ENCODE data around the gene FGF14. TPM values are rescaled to one million over a fixed set of nuclear protein-coding genes. Genes with fewer than 3 reads are reported as not detected.

The FGF14 gene
- total and polyA plus RNA-seq, 2 donors from 2014 or later = 0.47 to 3.3 TPM

DNA sequence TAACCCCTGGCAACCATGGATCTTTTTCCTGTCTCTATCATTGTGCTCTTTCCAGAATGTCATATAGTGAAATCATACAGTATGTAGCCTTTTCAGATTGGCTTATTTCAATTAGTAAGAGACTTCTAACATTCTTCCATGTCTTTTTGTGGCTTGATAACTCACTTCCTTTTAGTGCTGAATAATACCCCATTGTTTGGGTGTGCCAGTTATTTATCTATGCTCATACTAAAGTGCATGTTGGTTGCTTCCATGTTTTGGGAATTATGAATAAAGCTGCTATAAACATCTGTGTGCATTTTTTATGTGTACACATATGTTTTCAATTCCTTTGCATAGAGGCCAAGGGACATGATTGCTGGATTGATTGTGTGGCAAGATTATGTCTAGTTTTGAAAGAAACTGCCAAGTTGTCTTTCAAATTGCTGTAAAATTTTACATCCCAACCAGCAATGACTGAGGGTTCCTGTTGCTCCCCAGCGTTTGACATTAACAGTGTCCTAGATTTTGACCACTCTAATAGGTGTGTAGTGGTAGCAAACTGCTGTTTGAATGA is 590.5 kb downstream of the FGF14 start:
- no peaks in the 10 kb centered on the region for H3K4me1 ChIP-seq (ENCODE audit: control insufficient read depth in 2 of 3, insufficient read depth in 2 of 3, low read depth in 1 of 3, low read length in 3 of 3)
- no peak for FAIRE-seq
- H3K9ac ChIP-seq (ENCODE audit: low read length in 3 of 3) = no peak overlapping the region

DNA sequence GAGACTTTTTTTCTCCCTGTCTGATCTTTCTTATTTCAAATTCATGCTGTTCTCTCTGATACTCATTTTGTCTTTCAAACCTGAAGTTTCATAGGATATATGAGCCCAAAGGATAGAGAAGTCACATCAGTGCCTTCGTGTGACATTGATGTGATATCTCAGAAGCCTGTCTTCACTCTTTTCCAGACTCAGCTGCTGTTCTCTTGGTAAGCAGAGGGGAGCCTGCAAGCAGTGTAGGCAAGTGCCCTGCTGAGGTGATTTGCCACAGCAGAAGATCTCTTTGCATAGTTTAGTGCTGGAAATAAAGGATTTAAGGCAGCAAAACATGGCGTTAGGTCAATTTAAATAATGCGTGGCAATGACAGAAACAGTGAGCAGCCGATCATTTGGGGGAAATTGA is 602.7 kb downstream of the FGF14 start:
- H3K27ac ChIP-seq (ENCODE audit: low read depth in 2 of 2, low read length in 2 of 2) = no peak overlapping the region
- H3K4me1 ChIP-seq (ENCODE audit: control insufficient read depth in 2 of 3, insufficient read depth in 2 of 3, low read depth in 1 of 3, low read length in 3 of 3) = no peaks in the 10 kb centered on the region
- intact Hi-C loops (cut with DNase I) = no loop called here
- no peak overlapping the region for H3K9ac ChIP-seq (ENCODE audit: low read length in 3 of 3)
- FAIRE-seq = no peak
- no peaks in the 10 kb centered on the region for H3K9me3 ChIP-seq (ENCODE audit: control insufficient read depth in 2 of 3, insufficient read depth in 1 of 3, low read length in 3 of 3)
- no peaks in the 10 kb centered on the region for H3K36me3 ChIP-seq (ENCODE audit: control insufficient read depth in 2 of 3, insufficient read depth in 3 of 3, low read length in 3 of 3)
- H3K27me3 ChIP-seq (ENCODE audit: control insufficient read depth, insufficient read depth, low read length) = no peaks in the 10 kb centered on the region
- no peak overlapping the region for H3K4me3 ChIP-seq (ENCODE audit: low read length in 3 of 3)
- TF ChIP-seq, protein P1, sequence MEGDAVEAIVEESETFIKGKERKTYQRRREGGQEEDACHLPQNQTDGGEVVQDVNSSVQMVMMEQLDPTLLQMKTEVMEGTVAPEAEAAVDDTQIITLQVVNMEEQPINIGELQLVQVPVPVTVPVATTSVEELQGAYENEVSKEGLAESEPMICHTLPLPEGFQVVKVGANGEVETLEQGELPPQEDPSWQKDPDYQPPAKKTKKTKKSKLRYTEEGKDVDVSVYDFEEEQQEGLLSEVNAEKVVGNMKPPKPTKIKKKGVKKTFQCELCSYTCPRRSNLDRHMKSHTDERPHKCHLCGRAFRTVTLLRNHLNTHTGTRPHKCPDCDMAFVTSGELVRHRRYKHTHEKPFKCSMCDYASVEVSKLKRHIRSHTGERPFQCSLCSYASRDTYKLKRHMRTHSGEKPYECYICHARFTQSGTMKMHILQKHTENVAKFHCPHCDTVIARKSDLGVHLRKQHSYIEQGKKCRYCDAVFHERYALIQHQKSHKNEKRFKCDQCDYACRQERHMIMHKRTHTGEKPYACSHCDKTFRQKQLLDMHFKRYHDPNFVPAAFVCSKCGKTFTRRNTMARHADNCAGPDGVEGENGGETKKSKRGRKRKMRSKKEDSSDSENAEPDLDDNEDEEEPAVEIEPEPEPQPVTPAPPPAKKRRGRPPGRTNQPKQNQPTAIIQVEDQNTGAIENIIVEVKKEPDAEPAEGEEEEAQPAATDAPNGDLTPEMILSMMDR (IDR thresholded peaks at IDR 0.05; ENCODE audit: borderline replicate concordance, extremely low read depth, insufficient read depth) = no peak
- DNase-seq = no peak

More for the DNA sequence above, 590.5 kb downstream of the FGF14 start:
- Histone ChIP-seq H3K27me3 (ENCODE audit: control insufficient read depth, insufficient read depth, low read length) (no peaks in the 10 kb centered on the region), H3K9me3 (ENCODE audit: control insufficient read depth in 2 of 3, insufficient read depth in 1 of 3, low read length in 3 of 3) (no peaks in the 10 kb centered on the region), H3K36me3 (ENCODE audit: control insufficient read depth in 2 of 3, insufficient read depth in 3 of 3, low read length in 3 of 3) (no peaks in the 10 kb centered on the region), H3K27ac (ENCODE audit: low read depth in 2 of 2, low read length in 2 of 2) (no peak overlapping the region), H3K4me3 (ENCODE audit: low read length in 3 of 3) (no peak overlapping the region)
- DNase-seq = no peak
- TF ChIP-seq, protein P1 (IDR thresholded peaks at IDR 0.05; ENCODE audit: borderline replicate concordance, extremely low read depth, insufficient read depth) = no peak
- intact Hi-C loops (cut with DNase I) = no loop called here

DNA sequence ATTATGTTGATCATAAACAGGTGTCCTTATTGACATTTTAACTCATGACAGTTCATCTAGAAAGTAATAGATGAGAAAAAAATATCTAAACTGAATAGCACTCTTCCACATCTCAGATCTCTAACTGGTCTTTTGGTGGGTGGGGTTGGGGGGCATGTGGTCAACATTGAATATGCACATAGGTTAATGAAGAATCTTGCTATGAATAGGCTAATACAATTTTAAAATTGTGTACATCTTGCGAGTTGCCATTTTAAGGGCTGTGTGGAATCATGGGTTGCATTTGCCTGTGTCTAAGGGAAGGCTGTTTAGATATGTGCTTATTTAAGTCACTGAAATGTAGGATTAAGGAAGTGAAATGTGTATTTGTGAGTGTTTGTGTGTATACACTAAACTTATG is 603.4 kb downstream of the FGF14 start:
- no peak for FAIRE-seq

More for the DNA sequence above, 603.4 kb downstream of the FGF14 start:
- no peak for DNase-seq
- no peak overlapping the region for H3K4me3 ChIP-seq (ENCODE audit: low read length in 3 of 3)
- H3K4me1 ChIP-seq (ENCODE audit: control insufficient read depth in 2 of 3, insufficient read depth in 2 of 3, low read depth in 1 of 3, low read length in 3 of 3) = no peaks in the 10 kb centered on the region
- TF ChIP-seq, protein P1 (IDR thresholded peaks at IDR 0.05; ENCODE audit: borderline replicate concordance, extremely low read depth, insufficient read depth) = no peak
- H3K9me3 ChIP-seq (ENCODE audit: control insufficient read depth in 2 of 3, insufficient read depth in 1 of 3, low read length in 3 of 3) = no peaks in the 10 kb centered on the region
- H3K36me3 ChIP-seq (ENCODE audit: control insufficient read depth in 2 of 3, insufficient read depth in 3 of 3, low read length in 3 of 3) = no peaks in the 10 kb centered on the region
- H3K9ac ChIP-seq (ENCODE audit: low read length in 3 of 3) = no peak overlapping the region
- H3K27me3 ChIP-seq (ENCODE audit: control insufficient read depth, insufficient read depth, low read length) = no peaks in the 10 kb centered on the region
- intact Hi-C loops (cut with DNase I) = no loop called here
- H3K27ac ChIP-seq (ENCODE audit: low read depth in 2 of 2, low read length in 2 of 2) = no peak overlapping the region

Data from kidney (tissue), 14 donors.